HFFc6 (cell line): ENCODE results near the gene PDE4D. TPM values are rescaled to one million over a fixed set of nuclear protein-coding genes. Genes with fewer than 3 reads are reported as not detected.

ENCODE experiments used
- DNase-seq: peaks from one replicate; pipeline ENCODE4 v3.0.0-alpha.2; 2018
- H3K27ac Mint-ChIP-seq: 2 replicates; pipeline ENCODE4 v1.8.0; 2020; ENCODE audit warnings: mild to moderate bottlenecking, mixed read lengths
- H3K27me3 Mint-ChIP-seq: 2 replicates; pipeline ENCODE4 v1.8.0; 2021; ENCODE audit warnings: mild to moderate bottlenecking, moderate library complexity, mixed read lengths; ENCODE audit not compliant: insufficient read depth
- H3K36me3 Mint-ChIP-seq: 2 replicates; pipeline ENCODE4 v1.8.0; 2021; ENCODE audit warnings: low read depth, mixed read lengths
- H3K4me1 Mint-ChIP-seq: 2 replicates; pipeline ENCODE4 v1.8.0; 2020; ENCODE audit warnings: low read depth, mixed read lengths
- H3K4me3 Mint-ChIP-seq: 2 replicates; pipeline ENCODE4 v1.8.0; 2020; ENCODE audit warnings: mild to moderate bottlenecking, moderate library complexity, mixed read lengths
- H3K9me3 Mint-ChIP-seq: 2 replicates; pipeline ENCODE4 v1.8.0; 2020; ENCODE audit warnings: mild to moderate bottlenecking, mixed read lengths
- total RNA-seq, 6 experiments: library from RNA; stranded (reverse); fragmentation: NEBNext Ultra II Directional; extraction: Animal tissue kit (Norgen Biotek cat#: 25700); gene quantifications; 2 replicates in 1 of 6; 3 replicates in 5 of 6; pipeline ENCODE4 v1.2.3, GENCODE V29; 2021
- TF ChIP-seq, protein P1 (sequence below): fragments of 200-600 bp; sonication (generic); IDR thresholded peaks from 2 replicates; pipeline ENCODE4 v1.5.0; 2021; ENCODE audit warnings: antibody characterized with exemption, mild to moderate bottlenecking

The PDE4D gene
- total RNA-seq, 6 experiments from 2014 or later, result 1.8 to 7.3 (median 6.2) TPM

DNA sequence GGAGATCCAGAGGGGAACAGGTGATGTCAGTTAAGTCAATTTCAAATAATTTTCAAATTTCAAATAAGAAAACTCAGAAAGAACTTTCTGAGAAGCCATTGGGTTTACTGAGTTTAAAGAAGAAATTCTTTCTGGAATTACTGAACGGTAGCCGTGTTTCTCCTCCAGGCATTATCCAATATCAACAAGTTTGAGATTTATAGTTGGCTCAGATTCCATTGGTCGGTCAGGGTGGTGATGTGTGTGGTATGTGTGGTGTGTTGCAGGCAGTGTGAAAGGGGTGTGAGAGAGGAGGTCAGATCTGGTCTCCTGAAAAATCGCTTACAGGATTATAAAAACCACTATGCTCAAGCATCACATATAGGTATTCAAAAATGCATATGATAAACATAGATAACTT, 60.1 kb downstream of the PDE4D start:
- Mint-ChIP-seq H3K36me3 (no peaks in the 10 kb centered on the region), H3K27ac (no peak overlapping the region), H3K4me1 (peaks cover 39% of the 10 kb centered on the region), H3K4me3 (no peak overlapping the region), H3K27me3 (peaks cover 14% of the 10 kb centered on the region), H3K9me3 (no peaks in the 10 kb centered on the region)
- TF ChIP-seq, protein P1, sequence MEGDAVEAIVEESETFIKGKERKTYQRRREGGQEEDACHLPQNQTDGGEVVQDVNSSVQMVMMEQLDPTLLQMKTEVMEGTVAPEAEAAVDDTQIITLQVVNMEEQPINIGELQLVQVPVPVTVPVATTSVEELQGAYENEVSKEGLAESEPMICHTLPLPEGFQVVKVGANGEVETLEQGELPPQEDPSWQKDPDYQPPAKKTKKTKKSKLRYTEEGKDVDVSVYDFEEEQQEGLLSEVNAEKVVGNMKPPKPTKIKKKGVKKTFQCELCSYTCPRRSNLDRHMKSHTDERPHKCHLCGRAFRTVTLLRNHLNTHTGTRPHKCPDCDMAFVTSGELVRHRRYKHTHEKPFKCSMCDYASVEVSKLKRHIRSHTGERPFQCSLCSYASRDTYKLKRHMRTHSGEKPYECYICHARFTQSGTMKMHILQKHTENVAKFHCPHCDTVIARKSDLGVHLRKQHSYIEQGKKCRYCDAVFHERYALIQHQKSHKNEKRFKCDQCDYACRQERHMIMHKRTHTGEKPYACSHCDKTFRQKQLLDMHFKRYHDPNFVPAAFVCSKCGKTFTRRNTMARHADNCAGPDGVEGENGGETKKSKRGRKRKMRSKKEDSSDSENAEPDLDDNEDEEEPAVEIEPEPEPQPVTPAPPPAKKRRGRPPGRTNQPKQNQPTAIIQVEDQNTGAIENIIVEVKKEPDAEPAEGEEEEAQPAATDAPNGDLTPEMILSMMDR, result no peak
- DNase-seq, result no peak

DNA sequence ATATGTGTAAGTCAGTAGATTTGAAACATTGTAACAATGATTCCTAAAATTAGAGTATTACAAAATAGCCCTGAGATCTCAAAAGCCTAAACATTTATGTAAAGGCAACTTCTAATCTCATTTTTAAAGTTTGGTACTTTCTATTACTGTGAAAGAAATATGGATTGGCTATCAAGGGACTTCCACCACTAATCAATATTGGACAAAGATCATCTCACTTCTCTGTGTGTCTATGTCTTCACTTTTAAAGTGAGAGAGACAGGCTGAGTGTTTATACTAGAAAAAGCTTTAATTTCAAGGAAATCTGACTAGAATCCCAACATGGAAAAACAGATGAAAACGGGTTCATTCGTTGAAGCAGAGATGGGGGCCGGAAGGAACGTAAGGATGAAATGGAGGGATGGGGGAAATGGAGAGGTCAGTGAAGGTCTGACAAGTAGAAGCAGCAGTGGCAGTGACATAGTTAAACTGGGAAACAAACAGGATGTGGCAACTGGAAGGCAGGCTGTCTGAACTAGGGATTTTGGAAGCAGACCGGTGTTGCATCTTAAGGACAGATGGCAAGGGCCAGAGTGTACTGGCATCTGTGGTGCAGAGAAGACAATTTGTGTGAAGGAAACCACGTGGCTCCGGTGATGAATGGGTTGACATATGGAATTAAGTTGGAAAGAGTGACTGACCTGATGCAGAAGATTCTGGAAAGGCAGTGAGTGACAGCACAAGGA, 60.8 kb downstream of the PDE4D start:
- H3K27me3 Mint-ChIP-seq, result peaks cover 14% of the 10 kb centered on the region
- H3K27ac Mint-ChIP-seq, result no peak overlapping the region
- H3K36me3 Mint-ChIP-seq, result no peaks in the 10 kb centered on the region
- no peak overlapping the region for H3K4me3 Mint-ChIP-seq
- no peaks in the 10 kb centered on the region for H3K9me3 Mint-ChIP-seq
- TF ChIP-seq, protein P1, result no peak
- peaks cover 40% of the 10 kb centered on the region for H3K4me1 Mint-ChIP-seq
- no peak for DNase-seq

DNA sequence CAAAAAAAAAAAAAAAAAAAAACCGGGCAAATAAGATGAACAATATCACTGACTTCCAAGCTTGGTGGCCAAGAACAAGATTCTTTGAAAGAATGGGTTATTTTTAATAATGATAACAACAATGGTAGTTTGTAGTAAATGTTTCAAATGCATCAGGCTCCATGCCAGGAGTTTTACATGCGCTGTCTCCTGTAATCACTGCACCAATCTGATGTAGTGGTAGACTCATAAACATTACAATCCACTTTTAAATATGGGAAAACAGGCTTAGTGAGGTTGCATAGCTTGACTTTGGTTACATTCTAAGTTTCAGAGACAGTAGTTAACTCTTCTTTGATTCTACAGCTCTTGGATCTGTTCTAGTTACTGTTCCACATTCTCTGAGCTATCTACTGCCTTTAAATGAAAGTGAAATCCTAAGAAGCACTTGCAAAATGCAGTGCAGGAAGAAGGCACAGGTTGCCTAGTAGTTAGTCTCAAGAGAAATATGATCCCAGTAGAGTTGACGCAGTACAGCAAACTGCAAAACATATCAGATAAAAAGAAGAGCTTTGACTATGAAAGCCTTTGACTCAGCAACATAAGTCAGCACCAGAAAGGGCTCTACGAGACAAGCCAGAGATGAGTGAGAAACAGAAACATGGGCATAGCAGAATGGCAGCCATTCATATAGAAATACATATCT, 62.1 kb downstream of the PDE4D start:
- H3K4me1 Mint-ChIP-seq, result peaks cover 40% of the 10 kb centered on the region
- peaks cover 11% of the 10 kb centered on the region for H3K27me3 Mint-ChIP-seq
- no peaks in the 10 kb centered on the region for H3K9me3 Mint-ChIP-seq
- H3K36me3 Mint-ChIP-seq, result no peaks in the 10 kb centered on the region
- H3K4me3 Mint-ChIP-seq, result no peak overlapping the region; the same call in 1 of the 2 replicates
- H3K27ac Mint-ChIP-seq, result no peak overlapping the region
- TF ChIP-seq, protein P1, result no peak
- no peak for DNase-seq

DNA sequence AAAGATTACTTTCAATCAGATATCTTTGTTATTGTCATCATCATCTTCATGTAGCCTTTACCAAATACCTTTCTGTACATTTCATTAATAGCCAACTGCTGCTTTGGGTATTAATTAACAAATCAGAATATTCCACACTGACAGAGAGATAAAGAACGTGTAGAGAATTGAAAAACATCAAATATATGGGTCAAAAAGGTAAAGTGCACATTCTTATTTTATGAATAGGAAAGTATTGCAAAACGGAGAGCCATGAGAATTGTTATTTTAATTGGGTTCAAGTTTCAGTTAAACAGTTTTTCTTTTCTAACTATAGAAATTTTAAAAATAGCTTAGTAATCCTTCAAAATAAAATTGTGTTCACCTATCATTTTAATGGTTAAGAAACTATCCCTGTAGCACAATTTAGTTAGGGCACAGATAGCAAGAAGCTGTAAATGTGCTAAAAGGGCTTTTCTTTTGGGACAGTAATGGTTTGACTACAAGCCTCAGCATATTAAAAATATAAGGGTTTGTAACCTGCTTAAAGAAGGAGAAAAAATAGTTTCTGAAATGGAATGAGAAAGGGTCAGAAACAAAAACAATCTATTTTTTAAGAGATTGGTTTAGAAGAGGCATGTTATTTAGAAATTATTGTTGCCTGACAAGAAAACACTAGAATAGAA, 62.9 kb downstream of the PDE4D start:
- Mint-ChIP-seq H3K4me1 (peaks cover 40% of the 10 kb centered on the region), H3K27ac (no peak overlapping the region), H3K9me3 (no peaks in the 10 kb centered on the region), H3K27me3 (peaks cover 14% of the 10 kb centered on the region), H3K36me3 (no peaks in the 10 kb centered on the region), H3K4me3 (no peak overlapping the region)
- TF ChIP-seq, protein P1, result no peak
- DNase-seq, result no peak

DNA sequence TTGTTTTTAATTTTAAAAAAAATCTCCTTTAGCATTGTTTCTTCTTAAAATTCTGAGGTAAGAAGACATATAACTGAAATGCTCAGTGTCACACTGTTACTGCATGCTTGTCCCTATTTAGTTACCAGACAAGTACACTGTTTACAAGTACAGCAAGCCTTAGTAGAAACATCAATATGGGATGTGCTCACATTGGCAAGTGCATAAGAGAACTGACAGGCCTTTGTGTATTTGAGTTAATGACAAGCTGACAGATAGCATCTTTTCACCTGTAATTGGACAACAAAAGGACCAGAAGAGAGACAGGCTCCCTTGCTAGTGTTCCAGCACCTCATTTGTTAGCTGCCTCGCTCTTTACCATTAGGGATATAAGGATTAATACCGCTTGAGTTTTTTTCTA, 63.6 kb downstream of the PDE4D start:
- Mint-ChIP-seq H3K9me3 (no peaks in the 10 kb centered on the region), H3K4me1 (peaks cover 40% of the 10 kb centered on the region), H3K4me3 (no peak overlapping the region), H3K36me3 (no peaks in the 10 kb centered on the region), H3K27me3 (peaks cover 17% of the 10 kb centered on the region), H3K27ac (no peak overlapping the region)
- TF ChIP-seq, protein P1, result no peak
- DNase-seq, result no peak
